ENCODE results near the gene ATIC. TPM values are rescaled to one million over a fixed set of nuclear protein-coding genes. Genes with fewer than 3 reads are reported as not detected.

The ATIC gene
- total RNA-seq, 1 experiment from 2014 or later, result 295 TPM

DNA sequence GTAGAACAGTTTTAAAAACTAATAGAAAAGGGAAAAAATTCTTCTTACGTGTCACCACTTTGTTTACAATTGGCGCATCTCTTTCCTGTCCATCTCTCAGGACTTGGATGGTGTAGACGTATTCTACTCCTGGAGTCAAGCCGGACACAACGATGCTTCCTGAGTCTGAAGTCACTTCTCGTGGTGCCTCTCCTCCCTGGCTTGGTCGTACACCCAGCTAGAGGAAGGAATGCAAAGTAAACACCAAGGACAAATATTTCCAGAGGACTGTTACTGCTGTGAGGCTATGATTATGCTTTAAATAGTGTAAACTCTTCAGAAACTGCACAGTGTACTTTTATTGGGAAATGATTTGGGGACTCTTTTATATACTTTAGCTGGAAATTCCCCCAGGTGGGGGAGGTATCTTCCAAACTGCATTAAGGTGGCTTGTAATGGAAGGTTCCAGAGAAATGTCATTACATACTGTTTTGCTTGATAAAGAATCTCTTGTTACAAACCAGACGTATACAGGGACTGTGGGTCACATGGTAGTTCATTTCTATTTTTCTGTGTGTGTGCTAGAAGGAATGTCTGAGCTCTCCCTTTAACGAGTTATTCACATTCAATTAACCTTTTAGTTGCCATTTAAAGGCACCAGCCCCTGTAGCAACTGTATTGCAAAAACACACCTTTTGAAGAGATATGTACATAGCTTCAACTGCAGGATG lies 85.9 kb downstream of the ATIC start:
- no peaks in the 10 kb centered on the region for H3K27me3 ChIP-seq (ENCODE audit: insufficient read depth, low read length)
- no peak overlapping the region for H4K91ac ChIP-seq (ENCODE audit: insufficient read length, low read depth, low read length)
- H3K23me2 ChIP-seq (ENCODE audit: insufficient read length, low read depth, low read length, poor library complexity, severe bottlenecking), result no peaks in the 10 kb centered on the region
- no peaks in the 10 kb centered on the region for H3K79me1 ChIP-seq (ENCODE audit: insufficient read depth, low read depth, low read length, poor library complexity, severe bottlenecking)
- no peak overlapping the region for H2BK5ac ChIP-seq (ENCODE audit: insufficient read length, low read length)
- H3K4me1 ChIP-seq (ENCODE audit: insufficient read depth, low read length), result no peaks in the 10 kb centered on the region; the same call in 1 of the 2 replicates
- H3K27me3 Mint-ChIP-seq (ENCODE audit: low read depth), result no peaks in the 10 kb centered on the region
- H3K4me2 ChIP-seq (ENCODE audit: insufficient read depth, insufficient read length, low read length), result no peak overlapping the region
- H4K5ac ChIP-seq (ENCODE audit: insufficient read length, low read depth, low read length), result no peak overlapping the region
- no peak overlapping the region for H4K8ac ChIP-seq (replicated peaks; ENCODE audit: insufficient read length, low read depth, low read length)
- no peak for DNase-seq
- H3K27ac ChIP-seq (ENCODE audit: insufficient read length, low read depth, low read length), result no peak overlapping the region
- no peak overlapping the region for H2BK20ac ChIP-seq (ENCODE audit: low read depth, low read length, poor library complexity, severe bottlenecking)
- H3K56ac ChIP-seq (ENCODE audit: insufficient read length, low read depth, low read length), result no peak overlapping the region
- no peak overlapping the region for H2AK5ac ChIP-seq (ENCODE audit: insufficient read length, low read length)
- peaks cover 3 to 15% (median 7%) of the 10 kb centered on the region in 3 experiments; a peak in 6 of 7 replicates for H3K36me3 Mint-ChIP-seq (ENCODE audit: insufficient read depth in 1 of 3, low read depth in 3 of 3)
- H2BK15ac ChIP-seq (ENCODE audit: low read depth, low read length), result no peak overlapping the region
- no peak overlapping the region for H3K9ac ChIP-seq (ENCODE audit: extremely low read depth, insufficient read length, low read length)
- H2BK12ac ChIP-seq (ENCODE audit: insufficient read length, low read depth, low read length), result no peak overlapping the region
- no peak overlapping the region for H3K4me3 Mint-ChIP-seq
- H4K20me1 ChIP-seq (ENCODE audit: control insufficient read depth, insufficient read depth, insufficient read length), result no peaks in the 10 kb centered on the region
- H3K9me3 ChIP-seq (ENCODE audit: control insufficient read depth, low read depth, low read length), result no peaks in the 10 kb centered on the region
- peak overlapping the region in 1 of 3 experiments; percentile 78; a peak in 3 of 7 replicates for H3K27ac Mint-ChIP-seq
- WGBS (ENCODE audit: extremely low coverage, insufficient read length, low lambda C conversion rate), result no CpG with 5 or more reads among the region's 9 CpGs
- no peak overlapping the region for H2BK120ac ChIP-seq (ENCODE audit: low read depth, low read length, poor library complexity, severe bottlenecking)
- no peak overlapping the region for H3K4ac ChIP-seq (ENCODE audit: low read depth, low read length)
- no peak overlapping the region for H3T11ph ChIP-seq (ENCODE audit: low read length)
- H3K9me3 Mint-ChIP-seq, result no peaks in the 10 kb centered on the region
- H3K23ac ChIP-seq (ENCODE audit: insufficient read length, low read depth, low read length), result no peak overlapping the region
- H3K79me2 ChIP-seq (ENCODE audit: insufficient read depth, low read length), result no peaks in the 10 kb centered on the region
- peaks cover 15 to 25% of the 10 kb centered on the region in 2 experiments for H3K4me1 Mint-ChIP-seq
- TF ChIP-seq, protein P1, sequence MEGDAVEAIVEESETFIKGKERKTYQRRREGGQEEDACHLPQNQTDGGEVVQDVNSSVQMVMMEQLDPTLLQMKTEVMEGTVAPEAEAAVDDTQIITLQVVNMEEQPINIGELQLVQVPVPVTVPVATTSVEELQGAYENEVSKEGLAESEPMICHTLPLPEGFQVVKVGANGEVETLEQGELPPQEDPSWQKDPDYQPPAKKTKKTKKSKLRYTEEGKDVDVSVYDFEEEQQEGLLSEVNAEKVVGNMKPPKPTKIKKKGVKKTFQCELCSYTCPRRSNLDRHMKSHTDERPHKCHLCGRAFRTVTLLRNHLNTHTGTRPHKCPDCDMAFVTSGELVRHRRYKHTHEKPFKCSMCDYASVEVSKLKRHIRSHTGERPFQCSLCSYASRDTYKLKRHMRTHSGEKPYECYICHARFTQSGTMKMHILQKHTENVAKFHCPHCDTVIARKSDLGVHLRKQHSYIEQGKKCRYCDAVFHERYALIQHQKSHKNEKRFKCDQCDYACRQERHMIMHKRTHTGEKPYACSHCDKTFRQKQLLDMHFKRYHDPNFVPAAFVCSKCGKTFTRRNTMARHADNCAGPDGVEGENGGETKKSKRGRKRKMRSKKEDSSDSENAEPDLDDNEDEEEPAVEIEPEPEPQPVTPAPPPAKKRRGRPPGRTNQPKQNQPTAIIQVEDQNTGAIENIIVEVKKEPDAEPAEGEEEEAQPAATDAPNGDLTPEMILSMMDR (conservative IDR thresholded peaks at IDR 0.05), result no peak
- H3K18ac ChIP-seq (ENCODE audit: insufficient read length, low read depth, low read length), result no peak overlapping the region
- no peak overlapping the region for H2AFZ ChIP-seq (ENCODE audit: low read length)
- no peak overlapping the region for H3K14ac ChIP-seq (ENCODE audit: insufficient read depth, low read length)

Data from H9 (cell line).